HepG2 (cell line): ENCODE measurements around the gene NT5DC2. TPM values are rescaled to one million over a fixed set of nuclear protein-coding genes. Genes with fewer than 3 reads are reported as not detected.

Source experiments
- ATAC-seq: fragments of 200-7000 bp; cut with Tn5 transposase; 3 replicates; pipeline ENCODE4 v1.9.1; 2020; ENCODE audit warnings: mild to moderate bottlenecking, moderate library complexity
- BruUV-seq: library from RNA; stranded (reverse); fragments of 400-500 nt; replicated peaks from 2 replicates; lab custom pipeline; 2021; lab: Mats Ljungman, UMichigan
- CTCF ChIA-PET: fragments of 300-600 bp; formaldehyde crosslinking; extraction: SDS; loops from one replicate; lab custom pipeline; 2021; ENCODE audit warnings: low total read pairs, inconsistent platforms, low intra/inter-chr PET ratio; lab: Yijun Ruan, JAX
- POLR2A ChIA-PET: fragments of 350-600 bp; sonication (Branson Sonifier 250); formaldehyde crosslinking; loops from one replicate; lab custom pipeline; 2020; ENCODE audit warnings: antibody characterized with exemption, inconsistent platforms; lab: Yijun Ruan, JAX
- DNase-seq: peaks from one replicate; pipeline ENCODE4 v3.0.0-alpha.2; 2015; ENCODE audit warnings: low spot score
- FAIRE-seq: peaks from 3 replicates; lab custom pipeline; 2011; peaks lifted over from hg19 to GRCh38; lab: Jason Lieb, UNC
- H2AFZ ChIP-seq: one replicate; pipeline ENCODE4 v1.6.1; 2011; ENCODE audit warnings: low read length, inconsistent platforms
- H3K27ac ChIP-seq: fragments of 300-600 bp; 3 replicates; pipeline ENCODE4 v1.8.0; 2011; ENCODE audit warnings: mixed run types, mild to moderate bottlenecking, mixed read lengths, low read length, inconsistent platforms; ENCODE audit not compliant: insufficient read depth; ENCODE audit errors: extremely low read length
- H3K27me3 ChIP-seq, 2 experiments: fragments of 200-600 bp in 1 of 2; 2 replicates in 1 of 2; 3 replicates in 1 of 2; pipeline versions ENCODE4 v1.6.0 to v1.8.0; 2011; ENCODE audit warnings: low read length in 2 of 2, mild to moderate bottlenecking in 2 of 2, moderate library complexity in 2 of 2, inconsistent platforms in 1 of 2; ENCODE audit not compliant: insufficient read depth in 2 of 2, control insufficient read depth in 1 of 2
- H3K36me3 ChIP-seq, 2 experiments: fragments of 200-600 bp in 1 of 2; replicated peaks in 1 of 2; 2 replicates in 1 of 2; 3 replicates in 1 of 2; pipeline versions ENCODE4 v1.5.1 to v1.8.0; 2011; ENCODE audit warnings: low read length in 2 of 2, inconsistent platforms in 1 of 2; ENCODE audit not compliant: insufficient read depth in 2 of 2, control insufficient read depth in 1 of 2
- H3K4me1 ChIP-seq: 2 replicates; pipeline ENCODE4 v1.5.1; 2012; ENCODE audit warnings: low read length, inconsistent platforms; ENCODE audit not compliant: insufficient read depth
- H3K4me2 ChIP-seq: 2 replicates; pipeline ENCODE4 v1.6.0; 2011; ENCODE audit warnings: low read depth, low read length, inconsistent platforms
- H3K4me3 ChIP-seq, 3 experiments: fragments of 200-600 bp in 1 of 3; sonication (generic), shearing (Covaris generic) in 1 of 3; replicated peaks in 1 of 3; 2 replicates each; pipeline ENCODE4 v1.5.1; 2011 to 2016; ENCODE audit warnings: low read length in 3 of 3, inconsistent platforms in 2 of 3, low read depth in 2 of 3, mild to moderate bottlenecking in 2 of 3, control low read depth in 1 of 3, mixed read lengths in 1 of 3; ENCODE audit not compliant: insufficient read depth in 1 of 3
- H3K79me2 ChIP-seq: one replicate; pipeline ENCODE4 v1.6.1; 2011; ENCODE audit warnings: low read length, inconsistent platforms; ENCODE audit not compliant: insufficient read depth
- H3K9ac ChIP-seq: 2 replicates; pipeline ENCODE4 v1.6.0; 2011; ENCODE audit warnings: mild to moderate bottlenecking, low read depth, low read length, inconsistent platforms; ENCODE audit not compliant: insufficient read depth
- H3K9me3 ChIP-seq: 2 replicates; pipeline ENCODE4 v1.5.1; 2012; ENCODE audit warnings: mild to moderate bottlenecking, low read length
- H4K20me1 ChIP-seq: 2 replicates; pipeline ENCODE4 v1.6.0; 2011; ENCODE audit warnings: inconsistent platforms, mild to moderate bottlenecking, low read length, moderate library complexity; ENCODE audit not compliant: insufficient read depth
- NONO ChIP-seq, 2 experiments: fragments of 450-650 bp in 1 of 2; sonication (generic) in 1 of 2; formaldehyde crosslinking in 1 of 2; IDR thresholded peaks in 1 of 2; conservative IDR thresholded peaks in 1 of 2; 2 replicates each; pipeline versions ENCODE4 v1.6.1 to v1.8.0; 2017 to 2022; ENCODE audit warnings: mild to moderate bottlenecking in 1 of 2, missing genetic modification reagents in 1 of 2, moderate library complexity in 1 of 2
- WGBS: methylation state at CpG from one replicate; pipeline ENCODE4 v1.1.6; 2017; ENCODE audit warnings: low lambda C conversion rate; 5-methylcytosine and 5-hydroxymethylcytosine counted together
- in situ Hi-C: cut with HindIII; loops from 2 replicates; pipeline ENCODE4 v1.10.0; 2017; ENCODE audit warnings: low pct_unique_long_range_greater_than_20kb; ENCODE audit not compliant: extremely low pct_ligation_motif_present
- intact Hi-C: fragments of 100-400 bp; cut with micrococcal nuclease; formaldehyde crosslinking; loops from one replicate; pipeline ENCODE4 v1.10.0; 2022; ENCODE audit not compliant: unreplicated experiment
- polyA plus RNA-seq, 8 experiments: library from polyadenylated mRNA; depleted of rRNA in 3 of 8; stranded (reverse) in 7 of 8; unstranded in 1 of 8; fragments of >200 nt; fragmentation: Illumina TruSeq in 4 of 8; extraction: Trizol in 4 of 8; gene quantifications; 2 replicates each; pipeline versions ENCODE4 v1.2.1 to v1.2.3, GENCODE V29; 2011 to 2016; ENCODE audit warnings: low read depth in 4 of 8, missing spikeins in 1 of 8, mixed read lengths in 1 of 8; ENCODE audit not compliant: insufficient read depth in 1 of 8
- total RNA-seq, 5 experiments: library from RNA; depleted of rRNA; stranded (reverse); fragments of >200 nt; fragmentation: Illumina TruSeq; extraction: Trizol; gene quantifications; 2 replicates each; pipeline ENCODE4 v1.2.3, GENCODE V29; 2016; ENCODE audit warnings: low read depth in 1 of 5
- TF ChIP-seq, protein P1 (sequence below): sonication (generic); formaldehyde crosslinking; IDR thresholded peaks from 2 replicates; pipeline ENCODE4 v1.4.0; 2020; ENCODE audit warnings: missing genetic modification reagents, mild to moderate bottlenecking, borderline replicate concordance
- TF ChIP-seq, protein P2 (sequence below): sonication (generic); formaldehyde crosslinking; IDR thresholded peaks from 2 replicates; pipeline ENCODE4 v1.5.1; 2020; ENCODE audit warnings: missing genetic modification reagents, mild to moderate bottlenecking, borderline replicate concordance
- TF ChIP-seq, protein P3 (sequence below): sonication (generic); formaldehyde crosslinking; IDR thresholded peaks from 2 replicates; pipeline ENCODE4 v1.8.0; 2022; ENCODE audit warnings: missing genetic modification reagents, mild to moderate bottlenecking, borderline replicate concordance

NT5DC2 gene
- total and polyA plus RNA-seq, 2 of the 13 experiments (the other 11 are each of a cell fraction or from before 2014, with no cell fraction given), result 131 to 240 TPM

DNA sequence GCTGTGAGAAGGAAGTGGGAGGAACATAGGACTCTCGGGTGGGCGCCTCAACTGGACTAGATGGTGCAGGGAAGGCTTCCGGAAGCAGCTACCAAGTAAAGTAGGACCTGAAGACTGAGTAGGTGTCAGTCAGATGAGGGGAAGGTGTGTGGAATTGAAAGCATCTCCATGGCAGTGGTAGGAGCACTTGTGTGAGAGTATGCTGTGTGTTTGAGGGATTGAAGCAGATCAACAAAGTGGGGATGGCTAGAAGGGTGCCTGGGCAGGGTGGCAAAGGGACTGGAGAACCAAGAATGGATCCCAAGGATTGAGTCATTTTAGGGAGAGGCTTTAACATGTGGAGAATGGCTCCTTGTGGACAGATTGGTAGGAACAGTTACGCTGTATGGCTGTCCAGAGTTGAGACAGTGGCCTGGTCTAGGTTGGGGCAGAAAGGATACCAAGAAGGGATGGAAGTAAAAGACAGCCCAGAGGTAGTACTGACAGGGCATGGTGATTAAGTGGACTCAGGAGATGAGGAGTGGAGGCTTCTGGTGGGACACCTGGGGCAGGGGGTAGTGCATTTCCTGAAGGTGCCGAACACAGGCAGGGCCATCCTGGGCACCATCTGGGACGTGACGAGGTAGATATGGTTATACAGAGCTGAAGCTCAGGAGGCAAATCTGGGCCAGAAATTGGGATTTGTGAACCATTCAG lies 4.2 kb upstream of the NT5DC2 start:
- Histone ChIP-seq H3K79me2 (peaks cover 45% of the 10 kb centered on the region), H3K9ac (peak overlapping the region; percentile 93), H3K9me3 (no peaks in the 10 kb centered on the region), H3K27ac (peak overlapping the region; percentile 87), H3K4me1 (peaks cover 50% of the 10 kb centered on the region), H3K27me3 (no peaks in the 10 kb centered on the region; a peak in 1 of 5 replicates), H3K4me2 (peak overlapping the region; percentile 98), H3K4me3 (peak overlapping the region; percentile 54 to 86 (median 62)), H3K36me3 (peaks cover 0 to 18% of the 10 kb centered on the region in 2 experiments; a peak in 3 of 5 replicates), H4K20me1 (peaks cover 12% of the 10 kb centered on the region), H2AFZ (no peak overlapping the region)
- no peak for FAIRE-seq
- ATAC-seq, result no peak
- intact Hi-C loops, result no loop called here
- ChIA-PET CTCF (no interaction called here), POLR2A (no interaction called here)
- in situ Hi-C loops, result no loop called here
- no peak for DNase-seq
- TF ChIP-seq, protein P1, sequence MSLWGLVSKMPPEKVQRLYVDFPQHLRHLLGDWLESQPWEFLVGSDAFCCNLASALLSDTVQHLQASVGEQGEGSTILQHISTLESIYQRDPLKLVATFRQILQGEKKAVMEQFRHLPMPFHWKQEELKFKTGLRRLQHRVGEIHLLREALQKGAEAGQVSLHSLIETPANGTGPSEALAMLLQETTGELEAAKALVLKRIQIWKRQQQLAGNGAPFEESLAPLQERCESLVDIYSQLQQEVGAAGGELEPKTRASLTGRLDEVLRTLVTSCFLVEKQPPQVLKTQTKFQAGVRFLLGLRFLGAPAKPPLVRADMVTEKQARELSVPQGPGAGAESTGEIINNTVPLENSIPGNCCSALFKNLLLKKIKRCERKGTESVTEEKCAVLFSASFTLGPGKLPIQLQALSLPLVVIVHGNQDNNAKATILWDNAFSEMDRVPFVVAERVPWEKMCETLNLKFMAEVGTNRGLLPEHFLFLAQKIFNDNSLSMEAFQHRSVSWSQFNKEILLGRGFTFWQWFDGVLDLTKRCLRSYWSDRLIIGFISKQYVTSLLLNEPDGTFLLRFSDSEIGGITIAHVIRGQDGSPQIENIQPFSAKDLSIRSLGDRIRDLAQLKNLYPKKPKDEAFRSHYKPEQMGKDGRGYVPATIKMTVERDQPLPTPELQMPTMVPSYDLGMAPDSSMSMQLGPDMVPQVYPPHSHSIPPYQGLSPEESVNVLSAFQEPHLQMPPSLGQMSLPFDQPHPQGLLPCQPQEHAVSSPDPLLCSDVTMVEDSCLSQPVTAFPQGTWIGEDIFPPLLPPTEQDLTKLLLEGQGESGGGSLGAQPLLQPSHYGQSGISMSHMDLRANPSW, result no peak
- TF ChIP-seq NONO (IDR thresholded peaks at IDR 0.05), result no peak
- 0 out of 2 replicates have a peak, but pooled peaks have one; percentile 7 for TF ChIP-seq NONO (CRISPR knock-in tag; conservative IDR thresholded peaks at IDR 0.05)
- TF ChIP-seq, protein P2, sequence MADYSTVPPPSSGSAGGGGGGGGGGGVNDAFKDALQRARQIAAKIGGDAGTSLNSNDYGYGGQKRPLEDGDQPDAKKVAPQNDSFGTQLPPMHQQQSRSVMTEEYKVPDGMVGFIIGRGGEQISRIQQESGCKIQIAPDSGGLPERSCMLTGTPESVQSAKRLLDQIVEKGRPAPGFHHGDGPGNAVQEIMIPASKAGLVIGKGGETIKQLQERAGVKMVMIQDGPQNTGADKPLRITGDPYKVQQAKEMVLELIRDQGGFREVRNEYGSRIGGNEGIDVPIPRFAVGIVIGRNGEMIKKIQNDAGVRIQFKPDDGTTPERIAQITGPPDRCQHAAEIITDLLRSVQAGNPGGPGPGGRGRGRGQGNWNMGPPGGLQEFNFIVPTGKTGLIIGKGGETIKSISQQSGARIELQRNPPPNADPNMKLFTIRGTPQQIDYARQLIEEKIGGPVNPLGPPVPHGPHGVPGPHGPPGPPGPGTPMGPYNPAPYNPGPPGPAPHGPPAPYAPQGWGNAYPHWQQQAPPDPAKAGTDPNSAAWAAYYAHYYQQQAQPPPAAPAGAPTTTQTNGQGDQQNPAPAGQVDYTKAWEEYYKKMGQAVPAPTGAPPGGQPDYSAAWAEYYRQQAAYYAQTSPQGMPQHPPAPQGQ, result 0 out of 2 replicates have a peak, but pooled peaks have one; percentile 58
- TF ChIP-seq, protein P3, sequence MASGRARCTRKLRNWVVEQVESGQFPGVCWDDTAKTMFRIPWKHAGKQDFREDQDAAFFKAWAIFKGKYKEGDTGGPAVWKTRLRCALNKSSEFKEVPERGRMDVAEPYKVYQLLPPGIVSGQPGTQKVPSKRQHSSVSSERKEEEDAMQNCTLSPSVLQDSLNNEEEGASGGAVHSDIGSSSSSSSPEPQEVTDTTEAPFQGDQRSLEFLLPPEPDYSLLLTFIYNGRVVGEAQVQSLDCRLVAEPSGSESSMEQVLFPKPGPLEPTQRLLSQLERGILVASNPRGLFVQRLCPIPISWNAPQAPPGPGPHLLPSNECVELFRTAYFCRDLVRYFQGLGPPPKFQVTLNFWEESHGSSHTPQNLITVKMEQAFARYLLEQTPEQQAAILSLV, result peak; percentile 7; the same call in 1 of the 2 replicates
- 74% methylated on average over 7 of the region's 7 CpGs for WGBS
- no TSS peak for BruUV-seq
